IPS-NIHi11 (cell line): Measurements from ENCODE around the gene DZIP1L.
"Not testable (repeated sequence)": the region's sequence is repeated elsewhere in the genome, so short reads cannot be mapped to it uniquely, and the experiment has no call there.

Experiments
- DNase-seq: peaks from one replicate; pipeline ENCODE4 v3.0.0; 2012; ENCODE audit warnings: mixed read lengths, low spot score

Gene DZIP1L

DNA sequence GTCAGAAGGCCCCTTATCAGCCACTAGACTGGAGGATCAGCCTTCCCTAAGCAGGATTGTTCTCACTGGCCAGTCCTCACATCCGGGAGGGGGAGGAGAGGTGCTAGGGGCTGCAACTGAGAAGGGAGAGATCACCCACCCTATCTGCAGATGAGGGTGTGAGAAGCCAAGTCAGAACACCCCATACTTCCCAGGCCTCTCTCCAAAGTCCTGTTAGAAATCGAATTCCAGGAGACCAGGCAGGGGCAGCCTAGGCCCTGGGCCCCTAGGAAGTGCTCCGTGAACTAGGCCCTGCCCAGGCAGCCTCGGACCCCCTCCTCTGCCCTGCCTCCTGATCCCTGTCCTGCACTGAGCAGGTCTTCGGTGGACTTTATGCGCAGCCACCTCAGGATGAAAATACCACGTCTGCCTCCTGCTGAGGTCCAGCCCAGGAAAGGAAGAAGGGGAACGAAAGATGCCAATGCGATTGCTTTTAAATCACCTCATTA, 933 bp downstream of the DZIP1L start:
- peak; percentile 25 for DNase-seq

GRCh38 chr3:138113326-138113725, 2.1 kb downstream of the DZIP1L start:
- peak; percentile 41 for DNase-seq

DNA sequence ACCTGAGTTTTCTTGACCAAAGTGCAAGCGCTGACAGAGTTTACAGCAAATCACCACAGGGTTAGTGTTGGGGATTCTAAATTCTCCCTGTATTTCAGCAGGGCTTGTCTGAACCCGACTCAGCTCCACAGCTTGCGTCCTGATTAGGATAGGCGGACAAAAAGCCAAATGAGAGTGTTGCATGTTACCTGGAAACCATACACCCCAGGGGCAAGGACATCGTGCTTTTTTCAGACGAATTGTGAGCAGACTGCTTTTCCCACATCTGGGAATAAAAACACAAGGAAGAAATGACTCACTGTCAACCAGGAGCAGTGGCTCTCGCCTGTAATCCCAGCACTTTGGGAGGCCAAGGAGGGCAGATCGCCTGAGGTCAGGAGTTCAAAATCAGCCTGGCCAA, 3.0 kb downstream of the DZIP1L start:
- no peak for DNase-seq

GRCh38 chr3:138105598-138105997, 9.8 kb downstream of the DZIP1L start:
- DNase-seq, result no peak

GRCh38 chr3:138103466-138103865, 11.9 kb downstream of the DZIP1L start:
- DNase-seq, result no peak

DNA sequence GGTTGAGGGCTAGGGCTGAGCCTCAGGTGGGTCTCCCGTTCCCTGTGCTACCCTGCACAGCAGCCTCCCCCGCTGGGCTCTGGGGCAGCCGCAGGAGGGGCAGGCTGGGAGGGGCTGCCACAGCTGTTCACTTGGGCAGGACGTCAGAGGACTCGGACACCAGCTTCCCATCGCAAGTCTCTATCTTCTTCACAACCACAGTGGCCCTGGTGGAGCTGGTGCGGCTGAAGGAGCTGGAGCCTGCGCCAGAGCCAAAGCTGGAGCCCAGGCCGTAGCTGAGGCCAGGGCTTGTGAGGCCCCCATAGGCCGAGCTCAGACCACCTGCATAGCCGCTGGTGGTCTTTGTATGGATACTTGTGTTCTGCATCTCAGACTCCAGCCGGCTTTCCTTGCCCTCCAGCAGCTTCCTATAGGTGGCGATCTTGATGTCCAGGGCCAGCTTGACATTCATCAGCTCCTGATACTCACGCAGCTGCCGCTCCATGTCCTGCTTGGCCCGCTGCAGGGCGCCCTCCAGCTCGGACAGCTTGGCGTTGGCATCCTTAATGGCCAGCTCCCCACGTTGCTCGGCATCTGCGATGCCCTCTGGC, 14.0 kb downstream of the DZIP1L start:
- DNase-seq, result peak; percentile 35

DNA sequence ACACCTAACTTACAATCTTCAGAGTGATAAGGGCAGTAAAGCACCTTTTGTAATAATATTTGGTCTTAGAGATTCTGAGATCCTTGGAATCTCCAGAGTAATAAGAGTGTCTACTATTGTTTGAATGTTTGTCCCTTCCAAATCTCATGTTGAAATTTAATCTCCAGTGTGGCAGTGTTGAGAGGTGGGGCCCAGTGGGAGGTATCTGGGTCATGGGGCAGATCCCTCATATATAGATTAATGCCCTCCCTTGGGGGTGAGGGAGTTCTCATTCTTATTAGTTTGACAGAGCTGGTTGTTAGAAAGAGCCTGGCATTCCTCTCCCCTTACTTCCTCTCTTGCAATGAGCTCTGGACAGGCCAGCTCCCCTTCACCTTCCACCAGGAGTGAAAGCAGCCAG, 16.0 kb downstream of the DZIP1L start:
- no peak for DNase-seq

- DNase-seq, result peak; percentile 76
Observed at GRCh38 chr3:138097192-138098172, 17.9 kb downstream of the DZIP1L start.

DNA sequence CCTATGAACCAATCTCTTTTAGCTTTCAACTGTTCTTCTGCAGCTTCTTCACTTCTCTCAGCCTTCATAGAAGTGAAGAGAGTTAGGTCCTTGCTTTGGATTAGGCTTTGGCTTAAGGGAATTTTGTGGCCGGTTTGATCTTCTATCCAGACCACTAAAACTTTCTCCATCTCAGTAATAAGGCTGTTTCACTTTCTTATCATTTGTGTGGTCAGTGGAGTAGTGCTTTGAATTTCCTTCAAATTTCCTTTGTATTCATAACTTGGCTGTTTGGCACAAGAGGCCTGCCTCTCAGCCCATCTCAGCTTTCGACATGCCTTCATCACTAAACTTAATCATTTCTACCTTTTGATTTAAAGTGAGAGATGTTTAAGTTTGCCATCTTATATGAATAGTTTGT, 21.7 kb downstream of the DZIP1L start:
- DNase-seq, result no peak

- no peak for DNase-seq
Observed at GRCh38 chr3:138092023-138092422, 23.4 kb downstream of the DZIP1L start.

DNA sequence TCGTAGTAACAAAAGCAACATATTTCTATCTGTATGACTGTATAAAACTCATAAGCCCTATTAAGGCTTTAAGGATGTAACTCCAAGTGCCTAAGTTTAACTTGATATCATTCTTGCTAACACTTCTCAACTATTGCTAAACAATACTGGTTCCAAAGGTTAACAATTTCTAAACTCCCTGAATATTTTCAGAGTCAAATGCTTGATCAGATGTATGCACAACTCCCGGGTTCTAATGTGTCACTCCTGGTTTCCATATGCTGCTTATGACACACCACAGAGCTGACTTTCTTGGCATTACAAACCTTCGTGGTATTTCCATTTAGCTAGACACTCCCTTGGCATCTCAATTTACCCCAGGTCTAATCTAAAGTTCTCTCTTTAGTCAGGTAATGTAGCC, 26.3 kb downstream of the DZIP1L start:
- DNase-seq, result no peak

DNA sequence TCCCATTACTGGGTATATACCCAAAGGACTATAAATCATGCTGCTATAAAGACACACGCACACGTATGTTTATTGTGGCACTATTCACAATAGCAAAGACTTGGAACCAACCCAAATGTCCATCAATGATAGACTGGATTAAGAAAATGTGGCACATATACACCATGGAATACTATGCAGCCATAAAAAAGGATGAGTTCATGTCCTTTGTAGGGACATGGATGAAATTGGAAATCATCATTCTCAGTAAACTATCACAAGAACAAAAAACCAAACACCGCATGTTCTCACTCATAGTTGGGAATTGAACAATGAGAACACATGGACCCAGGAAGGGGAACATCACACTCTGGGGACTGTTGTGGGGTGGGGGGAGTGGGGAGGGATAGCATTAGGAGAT, 29.7 kb downstream of the DZIP1L start:
- not testable (repeated sequence) for DNase-seq

DNA sequence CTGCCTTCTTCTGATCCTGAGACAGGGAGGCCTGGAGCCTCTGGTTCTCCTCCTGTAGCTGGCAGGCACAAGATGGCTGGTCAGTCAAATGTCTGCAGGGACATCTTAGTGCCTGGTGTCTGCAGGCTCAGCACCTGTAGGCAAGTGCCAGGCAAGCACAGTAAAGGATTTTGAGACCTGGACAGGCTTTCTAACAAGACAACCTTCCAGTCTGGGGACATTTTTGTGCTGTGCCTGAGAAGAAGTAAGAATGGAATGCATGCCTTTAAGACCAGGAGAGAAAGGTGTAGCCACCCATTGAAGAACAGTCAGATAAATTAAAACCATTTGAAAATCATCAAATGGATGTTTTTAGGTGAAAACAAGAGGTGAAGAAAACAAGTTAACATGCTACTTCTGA, 31.2 kb downstream of the DZIP1L start:
- no peak for DNase-seq

DNA sequence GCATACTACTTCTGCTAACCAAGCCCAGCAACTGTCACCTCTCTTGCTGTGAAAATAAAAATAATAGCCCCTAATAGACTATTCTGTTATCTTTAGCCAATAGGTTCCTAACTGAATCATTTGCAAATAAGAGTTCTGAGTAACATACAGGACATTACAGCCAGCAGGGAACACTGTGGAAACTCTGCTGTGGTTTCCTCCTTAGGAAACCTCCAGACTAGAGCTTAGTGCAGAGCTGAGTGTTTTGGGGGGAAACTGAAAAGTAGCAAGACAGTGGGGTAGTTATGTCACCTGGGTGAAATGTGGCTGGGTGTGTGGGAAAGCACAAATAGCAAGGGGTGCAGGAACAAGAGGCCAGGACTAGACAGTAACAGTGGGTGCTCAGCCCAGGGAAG, 32.4 kb downstream of the DZIP1L start:
- DNase-seq, result no peak

DNA sequence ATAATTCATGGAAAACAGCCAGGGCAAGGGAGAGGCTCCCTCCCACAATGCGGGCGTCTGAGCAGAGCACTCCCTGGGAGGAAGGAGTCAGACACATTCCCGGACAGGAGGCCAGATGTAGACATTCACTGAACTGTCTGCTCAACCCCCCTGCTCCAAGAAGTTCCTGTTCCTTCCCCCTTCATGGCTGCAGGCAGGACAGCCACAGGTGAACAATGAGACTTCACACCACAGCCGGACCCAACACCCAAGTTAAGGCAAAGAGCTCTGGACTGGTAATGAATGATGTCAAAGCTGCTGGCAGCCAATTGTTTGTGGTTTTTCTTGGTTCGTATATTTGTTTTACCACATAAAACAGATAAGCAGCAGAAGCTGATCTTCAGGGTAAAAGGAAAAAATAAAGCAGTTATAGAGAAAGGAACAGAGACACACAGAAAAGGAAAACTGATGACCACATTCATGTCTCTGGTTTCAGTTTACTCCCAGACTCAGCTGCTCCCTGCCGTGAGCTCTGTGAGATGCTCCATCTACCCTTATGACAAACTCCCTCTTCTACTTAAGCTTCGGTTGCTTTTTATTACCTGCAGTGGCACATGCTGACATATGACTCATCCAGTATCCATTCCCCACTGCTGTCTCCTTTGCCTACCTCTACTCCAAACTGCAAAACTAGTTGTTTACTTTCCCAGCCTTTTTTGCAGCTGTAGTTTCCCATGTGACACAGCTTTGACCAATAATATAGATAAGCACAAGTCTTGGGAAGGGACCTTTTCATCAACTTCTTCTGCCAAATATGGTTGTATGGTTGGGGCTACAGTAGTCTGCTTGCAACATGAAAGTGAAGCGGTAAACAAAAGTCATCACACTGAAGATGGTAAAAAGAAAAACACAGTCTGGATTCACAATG, 33.1 kb downstream of the DZIP1L start:
- DNase-seq, result no peak

DNA sequence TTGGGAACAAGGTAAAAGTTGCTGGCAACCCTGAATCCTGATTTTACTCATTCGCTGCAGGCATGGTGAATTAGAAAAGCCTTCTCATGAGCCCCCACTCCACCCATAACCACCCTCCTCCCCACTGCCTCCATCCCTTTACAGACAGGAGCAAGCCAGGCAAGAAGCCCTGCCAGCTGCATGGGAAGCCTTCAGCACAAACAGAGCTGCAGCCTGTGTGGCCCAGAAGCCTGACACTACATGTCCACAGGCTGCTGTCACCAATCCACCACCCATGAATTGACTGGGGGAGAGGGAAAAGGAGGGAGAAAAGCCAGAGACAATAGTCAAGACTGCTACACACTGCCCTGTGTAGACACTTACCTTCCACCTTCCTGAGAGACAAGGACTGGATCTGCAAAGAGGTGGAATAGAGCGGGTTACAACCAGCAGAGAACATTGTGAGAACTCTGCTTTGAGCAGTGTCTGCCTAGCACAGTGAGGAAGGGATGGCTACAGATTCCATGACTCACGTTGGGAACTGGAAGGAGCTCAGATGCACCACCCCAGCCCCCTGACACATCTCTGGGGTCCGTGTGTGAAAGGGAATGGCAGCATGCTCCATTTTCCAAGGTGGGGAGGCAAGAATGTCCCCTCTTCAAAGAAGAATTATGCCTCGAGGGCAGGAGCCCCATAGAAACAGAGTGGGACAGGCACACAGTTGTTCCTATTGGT, 33.9 kb downstream of the DZIP1L start:
- no peak for DNase-seq

DNA sequence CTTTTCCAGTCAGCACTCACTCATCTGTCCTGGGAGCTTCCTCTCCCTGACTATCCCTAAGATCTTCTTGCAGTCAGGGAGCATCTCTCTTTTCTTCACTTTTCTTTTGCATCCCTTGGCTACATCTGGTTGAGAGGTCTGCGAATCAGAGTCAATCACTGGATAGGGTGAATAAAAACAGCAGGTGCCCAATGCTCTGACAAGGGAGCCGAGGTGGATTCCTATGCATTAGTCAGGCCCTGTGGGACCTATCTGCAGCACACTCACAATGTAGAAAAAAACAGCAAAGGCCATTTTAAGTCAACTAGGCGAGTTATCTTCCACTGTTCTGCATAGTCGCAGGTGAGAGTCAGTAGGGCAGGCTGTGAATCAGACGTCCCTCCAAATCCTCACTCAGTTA, 35.5 kb downstream of the DZIP1L start:
- no peak for DNase-seq

DNA sequence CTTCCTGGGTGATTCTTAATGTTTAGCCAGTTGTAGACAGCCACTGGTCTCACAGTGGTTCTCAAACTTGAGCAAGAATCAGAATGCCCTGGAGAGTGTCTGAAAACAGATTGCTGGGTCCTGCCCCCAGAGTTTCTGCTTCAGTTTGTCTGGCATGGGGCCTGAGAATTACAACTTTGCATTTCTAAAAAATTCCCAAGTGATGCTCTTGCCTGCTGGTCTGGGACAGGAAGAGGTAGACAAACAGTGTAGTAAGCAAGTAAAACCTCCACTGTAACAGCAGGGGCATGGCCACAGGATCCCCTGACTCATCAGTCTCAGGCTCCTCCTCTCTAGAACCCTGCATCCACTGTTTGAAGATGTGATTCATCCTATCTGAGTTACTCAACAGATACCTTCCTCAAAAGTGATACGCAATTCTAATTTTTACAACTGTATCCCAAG, 36.5 kb downstream of the DZIP1L start:
- no peak for DNase-seq

DNA sequence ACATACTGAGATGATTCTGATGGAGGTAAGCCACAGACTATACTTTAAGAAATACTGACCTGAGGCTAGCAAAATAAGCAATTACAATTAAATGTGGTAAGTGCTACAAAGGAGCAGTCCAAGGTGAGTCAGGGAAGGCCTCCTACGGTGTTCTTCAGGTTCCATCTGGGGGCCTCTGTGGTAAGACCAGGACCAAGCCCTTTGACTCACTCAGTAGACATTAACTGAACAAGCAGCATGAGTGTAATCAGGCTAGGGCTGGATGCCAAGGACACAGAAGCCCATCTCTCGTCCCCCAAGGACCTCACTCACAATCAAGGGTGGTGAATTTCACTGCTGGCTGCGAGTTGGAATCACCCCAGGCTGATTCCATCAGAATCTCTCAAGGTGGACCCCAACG, 37.3 kb downstream of the DZIP1L start:
- no peak for DNase-seq

DNA sequence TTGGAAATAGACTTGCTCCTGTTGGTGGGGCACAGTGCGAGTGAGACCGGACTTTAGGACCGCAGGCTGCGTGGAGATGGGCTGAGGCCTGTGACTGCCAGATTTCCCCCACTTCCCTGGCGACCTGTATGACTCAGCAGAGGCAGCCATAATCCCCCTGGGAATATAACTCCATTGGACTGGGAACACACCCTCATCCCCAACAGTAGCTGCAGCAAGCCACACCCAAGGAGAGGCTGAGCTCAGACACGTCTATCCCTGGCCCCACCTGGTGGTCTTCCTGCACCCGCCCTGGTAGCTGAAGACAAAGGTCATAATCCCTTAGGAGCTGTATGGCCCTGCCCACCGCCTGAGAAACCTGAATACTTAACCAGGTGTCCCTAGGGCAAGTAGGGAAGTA, 42.6 kb downstream of the DZIP1L start:
- no peak for DNase-seq

DNA sequence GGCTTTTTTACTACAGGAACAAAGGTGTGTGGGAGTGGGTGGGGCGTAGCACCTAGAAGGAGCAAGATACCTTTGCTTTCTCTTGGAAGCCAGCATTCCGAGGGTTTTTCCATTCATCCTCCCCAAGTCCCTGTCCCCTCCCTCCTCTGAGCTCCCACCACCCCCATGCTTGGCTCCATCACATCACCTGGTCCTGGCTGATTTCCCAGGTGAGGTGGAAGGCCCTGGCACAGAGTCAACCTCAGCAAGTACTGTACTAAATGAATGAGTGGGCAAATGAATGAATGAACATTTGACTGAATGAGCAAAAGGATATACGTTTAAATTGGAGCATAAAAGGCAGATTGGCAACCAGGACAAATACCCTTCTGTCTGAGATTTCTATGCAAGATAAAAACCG, 45.4 kb downstream of the DZIP1L start:
- DNase-seq, result no peak
